Heart left ventricle (tissue), 13 donors: ENCODE data around the gene DUSP10.

Source experiments
- CTCF ChIP-seq, 12 donors: fragments of 200-600 bp; sonication (generic) in 4 of 12; IDR thresholded peaks; one replicate each; pipeline versions ENCODE4 v1.5.0 to v1.8.0; 2018 to 2022; ENCODE audit warnings: antibody characterized with exemption in 12 of 12, mild to moderate bottlenecking in 5 of 12
- POLR2A ChIP-seq, 2 donors: fragments of 450-650 bp; IDR thresholded peaks; one replicate each; pipeline ENCODE4 v1.6.1; 2017; ENCODE audit warnings: antibody characterized with exemption in 2 of 2, mild to moderate bottlenecking in 2 of 2, moderate library complexity in 2 of 2
- donor health status: ischemic (EF 13 %, LVEDD 7.1; RV severe dilation, severe dysfunction).
- donor health status: DM: no; HTN: yes; CAD: no.
- donor health status: DM: no; HTN: no; CAD: no.
- donor health status: ischemic (EF 25% LVEDD 6.9; RV normal size, moderate dysfunction).
- donor health status: ischemic (EF 25% LVEDD 5.7; RV mildly dilated, moderate dysfunction).
- donor health status: ischemic (EF 35%, LVEDD 5.7; RV mildly dilated, moderate dysfunction).
- donor health status: nonischemic (EF 11% LVEDD 7.7; RV severe dilation, severe dysfunction).
- donor health status: DM: yes; HTN: yes; CAD: no.
- donor health status: PGD.
- donor health status: ischemic (EF 29% LVEDD 5.4; RV normal size, mild dysfunction).
- donor health status: nonischemic (EF 23%, LVEDD 6.1; RV moderate dilation, normal function).

- TF ChIP-seq CTCF (IDR thresholded peaks at IDR 0.05) (no peak), POLR2A (IDR thresholded peaks at IDR 0.05) (no peak)
These were observed 17.5 kb upstream of the DUSP10 start for GRCh38 chr1:221759436-221759835.
